ENCODE results near the gene HRH3.

DNA sequence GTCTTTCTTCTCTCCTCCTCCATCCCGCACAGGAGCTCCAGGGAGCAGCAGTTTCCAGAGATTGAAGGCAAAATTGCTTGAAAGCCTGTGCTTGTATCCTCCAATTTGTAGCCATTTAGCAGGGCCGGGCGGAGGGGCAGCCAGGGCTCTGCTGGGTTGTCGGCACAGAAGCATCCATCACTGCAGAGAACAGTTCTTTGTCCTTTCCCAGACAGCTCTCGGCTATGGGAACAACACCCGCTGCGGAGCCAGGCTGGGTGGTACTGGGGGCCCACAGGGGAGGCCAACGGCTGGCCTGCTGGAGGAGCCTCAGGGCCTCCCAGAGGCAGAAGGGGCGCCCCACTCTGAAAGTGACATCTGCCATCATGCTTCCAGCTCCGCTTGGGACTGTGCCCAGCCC is 7.8 kb downstream of the HRH3 start:
- TF ChIP-seq CTCF (IDR thresholded peaks at IDR 0.05; ENCODE audit: insufficient read depth, low read length, poor library complexity, severe bottlenecking) (no peak), EZH2phosphoT487 (conservative IDR thresholded peaks at IDR 0.05; ENCODE audit: low read length) (no peak)

Data from SU-DHL-6 (cell line).